Activated T-helper 2 cell treated with anti-CD3 and anti-CD28 coated beads, Interferon-gamma antibody, Interleukin-2, Interleukin-4, amounts not matched to agents 10 μg/mL and 5 μg/mL and 100 μg/mL, durations not matched to agents 14 hours and 24 hours and 36 hours (primary cell): Measurements from ENCODE around the gene POU2AF3. TPM values are rescaled to one million over a fixed set of nuclear protein-coding genes. Genes with fewer than 3 reads are reported as not detected.

Experiments
- DNase-seq: peaks from one replicate; pipeline ENCODE4 v3.0.0; 2021; ENCODE audit warnings: low spot score
- H3K27ac Mint-ChIP-seq: one replicate; pipeline ENCODE4 v1.8.0; 2021; ENCODE audit warnings: mixed read lengths
- H3K27me3 Mint-ChIP-seq: one replicate; pipeline ENCODE4 v1.8.0; 2021; ENCODE audit warnings: low read depth, mixed read lengths
- H3K36me3 Mint-ChIP-seq: one replicate; pipeline ENCODE4 v1.8.0; 2021; ENCODE audit warnings: low read depth, mixed read lengths
- H3K4me1 Mint-ChIP-seq: one replicate; pipeline ENCODE4 v1.8.0; 2021; ENCODE audit warnings: low read depth, mixed read lengths
- H3K4me3 Mint-ChIP-seq: one replicate; pipeline ENCODE4 v1.8.0; 2021; ENCODE audit warnings: low read depth, mild to moderate bottlenecking, moderate library complexity, mixed read lengths
- H3K9me3 Mint-ChIP-seq: one replicate; pipeline ENCODE4 v1.8.0; 2021; ENCODE audit warnings: mixed read lengths
- intact Hi-C: fragments of 100-400 bp; cut with micrococcal nuclease; formaldehyde crosslinking; loops from one replicate; pipeline ENCODE4 v1.15.1; 2023
- total RNA-seq: library from RNA; stranded (reverse); gene quantifications from 2 replicates; pipeline ENCODE4 v1.2.3, GENCODE V29; 2022

Gene POU2AF3
- total RNA-seq, 1 donor from 2014 or later = not detected

DNA sequence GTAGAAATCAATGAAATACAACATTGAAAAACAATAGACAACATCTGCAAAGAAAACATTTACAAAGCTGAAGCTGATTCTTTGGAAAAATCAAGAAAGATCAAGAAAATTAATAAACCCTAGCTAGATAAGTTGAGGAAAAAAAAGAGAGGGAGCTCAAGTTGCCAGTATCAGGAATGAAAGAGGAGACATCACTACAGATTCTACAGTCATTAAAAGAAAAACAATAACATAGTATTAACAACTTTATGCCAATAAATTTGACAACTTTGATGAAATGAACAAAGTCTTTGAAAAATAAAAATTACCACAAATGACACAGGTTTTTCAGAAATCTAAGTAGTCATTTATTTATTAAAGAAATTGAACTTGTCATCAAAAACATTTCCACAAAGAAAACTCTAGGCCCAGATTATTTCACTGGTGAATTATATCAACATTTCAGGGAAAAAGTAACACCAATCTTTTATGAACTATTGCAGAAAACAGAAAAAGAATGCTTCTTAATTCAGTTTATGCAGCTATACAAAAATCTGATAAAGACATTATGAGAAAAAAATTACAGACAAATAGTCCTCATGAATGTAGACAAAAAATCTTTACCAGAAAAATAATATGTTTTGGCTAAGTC is 41.5 kb downstream of the POU2AF3 start:
- no peak for DNase-seq
- Mint-ChIP-seq H3K4me1 (no peaks in the 10 kb centered on the region), H3K4me3 (no peak overlapping the region), H3K27ac (no peak overlapping the region), H3K27me3 (peaks cover 3% of the 10 kb centered on the region), H3K36me3 (peaks cover 4% of the 10 kb centered on the region), H3K9me3 (peaks cover 9% of the 10 kb centered on the region)
- intact Hi-C loops = loop anchor here (10.0 kb wide), 1 partner anchor 1205 kb away; no protein-coding TSS in a partner anchor

GRCh38 chr11:111342329-111342728 is 44.0 kb downstream of the POU2AF3 start:
- peaks cover 3% of the 10 kb centered on the region for H3K27me3 Mint-ChIP-seq
- intact Hi-C loops = loop anchor here (10.0 kb wide), 1 partner anchor 1202 kb away; no protein-coding TSS in a partner anchor
- no peak for DNase-seq
- peaks cover 9% of the 10 kb centered on the region for H3K9me3 Mint-ChIP-seq
- H3K36me3 Mint-ChIP-seq = peaks cover 4% of the 10 kb centered on the region
- H3K27ac Mint-ChIP-seq = no peak overlapping the region
- H3K4me1 Mint-ChIP-seq = no peaks in the 10 kb centered on the region
- H3K4me3 Mint-ChIP-seq = no peak overlapping the region

DNA sequence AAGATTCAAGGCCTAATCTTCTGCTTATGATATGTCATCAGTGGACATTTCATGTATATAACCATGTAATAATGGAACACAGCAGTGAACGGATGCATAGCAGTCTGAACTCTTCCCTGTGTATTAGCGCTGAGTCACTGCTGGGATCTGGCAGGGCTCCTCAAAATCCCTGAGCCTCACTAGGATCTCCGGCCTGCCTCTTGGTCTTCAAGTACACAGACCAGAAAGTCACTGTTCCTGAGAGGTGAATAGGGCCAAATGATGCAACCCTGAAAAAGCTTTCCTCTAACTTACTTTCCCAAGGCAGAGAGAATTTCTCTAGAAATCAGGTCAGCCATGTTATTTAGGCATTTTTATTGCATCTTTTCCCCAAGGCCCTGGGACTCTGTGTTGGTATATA is 45.7 kb downstream of the POU2AF3 start:
- Mint-ChIP-seq H3K9me3 (peaks cover 9% of the 10 kb centered on the region), H3K4me3 (no peak overlapping the region), H3K27me3 (peaks cover 3% of the 10 kb centered on the region), H3K27ac (no peak overlapping the region), H3K36me3 (peaks cover 4% of the 10 kb centered on the region), H3K4me1 (no peaks in the 10 kb centered on the region)
- intact Hi-C loops = loop anchor here (10.0 kb wide), 1 partner anchor 1201 kb away; no protein-coding TSS in a partner anchor
- DNase-seq = no peak

DNA sequence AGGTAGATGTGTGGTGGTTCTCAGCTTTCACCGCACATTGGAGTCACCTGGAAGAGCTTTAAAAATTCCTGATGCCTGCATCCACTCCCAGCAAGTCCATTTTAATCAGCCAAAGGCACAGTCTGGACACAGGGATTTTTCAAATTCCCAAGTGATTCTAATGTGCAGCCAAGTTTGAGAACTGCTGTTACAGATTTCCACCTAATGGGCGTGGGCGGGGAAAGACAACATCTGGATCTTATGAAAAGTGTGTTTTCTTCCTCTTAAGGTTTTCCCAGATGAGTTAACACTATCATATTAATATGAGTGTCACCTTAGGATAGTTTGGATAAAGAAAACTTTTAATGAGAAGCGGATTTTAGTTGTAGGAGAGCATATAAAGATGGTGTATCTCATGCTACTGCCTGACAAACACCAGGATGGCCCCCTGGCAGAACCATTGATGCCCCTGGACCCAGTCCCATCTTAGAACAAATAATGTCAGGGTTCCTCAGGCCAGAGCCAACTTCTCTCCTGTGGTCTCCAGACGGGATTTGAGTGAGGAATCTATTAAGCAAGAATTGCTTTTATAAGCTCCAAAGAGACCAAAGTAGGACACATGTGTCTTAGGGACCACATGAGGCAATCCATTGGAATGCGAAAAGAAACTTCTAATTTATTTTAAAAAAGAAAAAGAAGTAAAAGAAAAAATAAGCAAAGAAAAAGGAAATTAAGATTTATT is 48.8 kb downstream of the POU2AF3 start:
- H3K27me3 Mint-ChIP-seq = peaks cover 3% of the 10 kb centered on the region
- peaks cover 3% of the 10 kb centered on the region for H3K36me3 Mint-ChIP-seq
- peaks cover 2% of the 10 kb centered on the region for H3K4me1 Mint-ChIP-seq
- H3K27ac Mint-ChIP-seq = no peak overlapping the region
- intact Hi-C loops = loop anchor here (10.0 kb wide), 1 partner anchor 1198 kb away; no protein-coding TSS in a partner anchor
- no peak for DNase-seq
- H3K9me3 Mint-ChIP-seq = no peaks in the 10 kb centered on the region
- no peak overlapping the region for H3K4me3 Mint-ChIP-seq

DNA sequence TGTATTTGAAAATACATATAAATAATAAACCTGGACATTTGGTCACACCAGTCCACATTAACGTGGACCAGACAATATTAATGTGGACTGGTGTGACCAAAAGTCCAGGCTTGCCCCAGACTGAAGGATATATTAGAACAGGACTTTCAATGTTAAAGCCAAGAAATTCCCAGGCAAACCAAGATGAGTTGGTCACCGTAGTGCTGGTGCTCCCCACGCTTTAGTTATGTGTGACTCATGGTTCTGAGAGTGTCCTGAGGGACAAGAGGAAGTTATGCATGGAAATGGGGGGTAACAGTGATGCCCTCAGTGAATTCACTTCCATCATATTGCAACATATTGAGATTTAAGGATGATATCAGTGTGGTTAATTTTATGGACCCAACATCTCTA is 49.4 kb downstream of the POU2AF3 start:
- H3K36me3 Mint-ChIP-seq = peaks cover 3% of the 10 kb centered on the region
- intact Hi-C loops = loop anchor here (10.0 kb wide), 1 partner anchor 1197 kb away; no protein-coding TSS in a partner anchor
- H3K9me3 Mint-ChIP-seq = no peaks in the 10 kb centered on the region
- no peak overlapping the region for H3K27ac Mint-ChIP-seq
- H3K4me3 Mint-ChIP-seq = no peak overlapping the region
- H3K4me1 Mint-ChIP-seq = peaks cover 2% of the 10 kb centered on the region
- H3K27me3 Mint-ChIP-seq = no peaks in the 10 kb centered on the region
- DNase-seq = no peak

DNA sequence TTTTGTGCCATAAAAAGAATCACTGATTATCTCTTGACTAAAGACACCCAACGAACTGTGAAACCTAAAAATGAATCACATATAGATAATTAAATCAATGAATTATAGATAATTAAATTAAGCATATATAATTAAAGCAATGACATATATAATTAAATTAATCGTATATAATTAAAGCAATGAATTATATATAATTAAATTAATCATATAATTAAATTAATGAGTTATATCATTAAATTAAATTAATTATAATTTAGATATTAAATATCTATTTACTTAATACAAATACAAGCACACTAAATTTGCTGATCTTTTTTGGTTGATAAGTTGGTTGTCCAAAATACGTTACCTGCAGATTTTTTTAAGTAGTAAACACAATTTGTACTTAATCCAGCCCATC is 49.8 kb downstream of the POU2AF3 start:
- Mint-ChIP-seq H3K4me3 (no peak overlapping the region), H3K4me1 (peaks cover 2% of the 10 kb centered on the region), H3K27ac (no peak overlapping the region), H3K36me3 (peaks cover 6% of the 10 kb centered on the region), H3K27me3 (no peaks in the 10 kb centered on the region), H3K9me3 (no peaks in the 10 kb centered on the region)
- DNase-seq = no peak
- intact Hi-C loops = loop anchor here (10.0 kb wide), 1 partner anchor 1197 kb away; no protein-coding TSS in a partner anchor

DNA sequence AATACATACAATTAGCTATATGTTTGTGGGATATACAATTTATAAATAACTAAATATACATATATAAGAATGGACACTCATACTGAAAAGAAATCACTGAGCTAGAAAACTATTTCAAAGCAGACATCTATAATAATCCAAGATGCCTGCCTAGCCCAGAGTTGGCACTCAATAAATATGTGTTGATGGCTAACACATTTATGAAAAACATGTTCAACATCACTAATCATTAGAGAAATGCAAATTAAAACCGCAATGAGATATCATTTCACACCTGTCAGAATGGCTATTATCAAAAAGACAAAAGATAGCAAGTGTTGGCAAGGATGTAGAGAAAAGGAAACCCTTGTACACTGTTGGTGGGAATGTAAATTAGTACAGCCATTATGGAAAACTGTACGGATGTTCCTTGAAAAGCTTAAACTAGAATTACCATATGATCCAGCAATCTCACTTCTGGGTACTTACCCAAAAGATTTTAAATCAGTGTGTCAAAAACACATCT is 50.9 kb downstream of the POU2AF3 start:
- intact Hi-C loops = loop anchor here (10.0 kb wide), 1 partner anchor 1196 kb away; no protein-coding TSS in a partner anchor
- no peak overlapping the region for H3K27ac Mint-ChIP-seq
- no peaks in the 10 kb centered on the region for H3K27me3 Mint-ChIP-seq
- H3K4me3 Mint-ChIP-seq = no peak overlapping the region
- peaks cover 11% of the 10 kb centered on the region for H3K36me3 Mint-ChIP-seq
- peaks cover 2% of the 10 kb centered on the region for H3K4me1 Mint-ChIP-seq
- H3K9me3 Mint-ChIP-seq = no peaks in the 10 kb centered on the region
- DNase-seq = no peak

- intact Hi-C loops = loop anchor here (10.0 kb wide), 1 partner anchor 66 kb away; no protein-coding TSS in a partner anchor
- Mint-ChIP-seq H3K27ac (no peak overlapping the region), H3K4me3 (no peak overlapping the region), H3K4me1 (peaks cover 2% of the 10 kb centered on the region), H3K36me3 (peaks cover 18% of the 10 kb centered on the region), H3K27me3 (no peaks in the 10 kb centered on the region), H3K9me3 (no peaks in the 10 kb centered on the region)
- no peak for DNase-seq
Measured at GRCh38 chr11:111350811-111351210, 52.5 kb downstream of the POU2AF3 start.

DNA sequence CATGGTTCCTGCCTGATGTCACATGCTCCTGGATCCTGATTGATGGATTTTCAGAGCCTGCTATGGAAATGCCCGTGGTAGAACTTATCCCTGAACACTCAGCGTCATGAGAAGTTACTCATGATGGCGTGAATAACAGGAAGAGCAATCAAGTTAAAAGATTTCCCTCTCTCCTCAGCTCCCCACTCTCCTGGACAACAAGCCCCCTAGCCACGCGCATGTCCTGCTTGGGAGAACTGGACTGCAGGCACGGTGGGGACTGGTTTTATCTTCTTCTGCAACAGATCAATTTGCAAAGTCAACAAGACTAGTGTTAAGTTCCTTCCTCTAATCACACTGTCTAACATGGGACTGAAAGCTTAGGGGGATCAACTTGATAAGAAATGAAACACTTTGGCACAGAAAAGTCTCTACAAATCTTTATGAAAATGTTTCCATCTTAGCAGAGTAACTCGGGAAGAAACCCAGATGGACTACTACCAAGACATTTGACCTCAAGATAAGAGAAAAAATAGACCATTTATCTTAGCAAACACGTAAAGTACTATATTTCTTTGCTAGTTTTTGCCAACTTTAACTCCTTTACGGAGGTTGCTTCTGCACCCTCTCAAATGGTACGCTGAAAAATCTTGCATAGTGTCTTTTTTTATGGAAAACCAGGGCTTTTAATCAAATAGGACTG is 53.2 kb downstream of the POU2AF3 start:
- Mint-ChIP-seq H3K27me3 (no peaks in the 10 kb centered on the region), H3K4me1 (peaks cover 2% of the 10 kb centered on the region), H3K9me3 (no peaks in the 10 kb centered on the region), H3K4me3 (no peak overlapping the region), H3K27ac (no peak overlapping the region), H3K36me3 (peaks cover 19% of the 10 kb centered on the region)
- intact Hi-C loops = loop anchor here (10.0 kb wide), 1 partner anchor 67 kb away; no protein-coding TSS in a partner anchor
- no peak for DNase-seq

- H3K27ac Mint-ChIP-seq = no peak overlapping the region
- peaks cover 21% of the 10 kb centered on the region for H3K36me3 Mint-ChIP-seq
- H3K4me1 Mint-ChIP-seq = peaks cover 2% of the 10 kb centered on the region
- intact Hi-C loops = loop anchor here (10.0 kb wide), 1 partner anchor 67 kb away; no protein-coding TSS in a partner anchor
- no peaks in the 10 kb centered on the region for H3K9me3 Mint-ChIP-seq
- no peaks in the 10 kb centered on the region for H3K27me3 Mint-ChIP-seq
- no peak for DNase-seq
- no peak overlapping the region for H3K4me3 Mint-ChIP-seq
Measured at GRCh38 chr11:111352231-111352746, 53.9 kb downstream of the POU2AF3 start.

DNA sequence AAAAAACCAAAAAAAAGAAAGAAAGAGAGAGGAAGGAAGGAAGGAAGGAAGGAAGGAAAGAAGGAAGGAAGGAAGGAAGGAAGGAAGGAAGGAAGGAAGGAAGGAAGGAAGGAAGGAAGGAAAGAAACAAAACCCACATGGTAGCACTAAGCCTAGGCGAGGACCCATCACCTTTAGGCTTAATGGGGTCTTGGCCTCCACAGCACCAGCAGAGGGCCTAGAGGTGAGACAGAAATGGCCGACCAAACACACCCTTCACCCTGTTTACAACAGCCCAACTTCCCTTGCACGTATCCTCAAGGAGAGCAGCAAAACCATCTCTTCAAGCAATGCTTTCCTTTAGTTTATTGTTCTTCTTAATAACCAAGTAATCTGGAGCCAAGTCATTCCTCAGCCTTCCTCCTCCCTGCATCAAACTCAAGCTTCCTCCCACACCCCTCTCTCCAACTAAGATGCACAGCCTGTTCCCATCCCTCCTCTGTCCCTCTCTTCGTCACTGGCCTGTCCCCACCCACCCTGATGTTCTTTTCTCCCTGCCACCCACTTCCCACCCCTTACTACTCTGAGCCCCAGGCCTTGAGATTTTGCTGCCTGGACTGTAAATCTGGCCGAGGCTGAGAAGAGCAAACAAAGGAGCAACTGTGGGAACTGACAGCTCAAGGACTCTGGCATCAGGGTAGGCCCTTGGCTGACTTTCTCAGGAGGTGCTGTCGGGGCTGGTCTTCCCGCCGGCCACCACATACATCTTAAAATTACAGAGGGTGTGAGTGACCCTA is 54.8 kb downstream of the POU2AF3 start:
- H3K4me3 Mint-ChIP-seq = no peak overlapping the region
- no peak for DNase-seq
- no peak overlapping the region for H3K27ac Mint-ChIP-seq

More for the DNA sequence above, 54.8 kb downstream of the POU2AF3 start:
- intact Hi-C loops = loop anchor here (10.0 kb wide), 1 partner anchor 68 kb away; no protein-coding TSS in a partner anchor
- H3K4me1 Mint-ChIP-seq = peaks cover 2% of the 10 kb centered on the region
- peaks cover 21% of the 10 kb centered on the region for H3K36me3 Mint-ChIP-seq
- H3K27me3 Mint-ChIP-seq = no peaks in the 10 kb centered on the region
- no peaks in the 10 kb centered on the region for H3K9me3 Mint-ChIP-seq
